22Rv1 (cell line): ENCODE data around the gene LRRC15.

Experiments used
- H3K27ac ChIP-seq: fragments of 450-650 bp; 2 replicates; pipeline ENCODE4 v1.5.1; 2017
- CTCF ChIP-seq: fragments of 450-650 bp; IDR thresholded peaks from 2 replicates; pipeline ENCODE4 v1.5.1; 2017; ENCODE audit warnings: mild to moderate bottlenecking
- ZFX ChIP-seq: fragments of 450-650 bp; IDR thresholded peaks from 2 replicates; pipeline ENCODE4 v1.6.1; 2017; ENCODE audit warnings: antibody characterized with exemption, borderline replicate concordance

Gene LRRC15

GRCh38 chr3:194369522-194370279, at the start of gene LRRC15:
TSS of gene LRRC15 (minus strand) at chr3:194369743. CDS start at chr3:194361043, 8,700 bp downstream.
- TF ChIP-seq ZFX = no peak
- no peak for TF ChIP-seq CTCF
- no peak within 1 kb of the TSS for H3K27ac ChIP-seq

GRCh38 chr3:194418671-194419070, 49.1 kb upstream of the LRRC15 start:
- no peak for TF ChIP-seq CTCF
- no peak for TF ChIP-seq ZFX
- no peak overlapping the region for H3K27ac ChIP-seq

DNA sequence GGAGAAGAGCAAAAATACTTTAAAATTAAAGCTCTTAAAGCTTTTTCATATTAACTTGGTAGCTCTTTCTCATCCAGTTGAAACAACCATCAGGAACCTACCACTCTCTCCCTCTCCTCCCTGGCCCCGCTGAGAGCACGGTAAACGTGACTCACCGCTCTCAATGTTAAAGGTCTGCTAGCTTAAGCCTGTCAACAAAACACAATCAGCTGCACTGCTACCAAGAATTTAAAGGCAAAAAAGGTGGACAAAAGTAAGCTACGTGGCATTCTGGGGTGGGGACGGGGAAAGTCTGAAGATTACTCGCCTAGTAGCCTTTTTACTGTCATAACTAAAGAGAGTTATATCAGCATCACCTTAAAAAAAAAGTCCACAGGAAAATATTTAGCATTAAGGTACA, 37.9 kb upstream of the LRRC15 start:
- no peak for TF ChIP-seq ZFX
- TF ChIP-seq CTCF = no peak

DNA sequence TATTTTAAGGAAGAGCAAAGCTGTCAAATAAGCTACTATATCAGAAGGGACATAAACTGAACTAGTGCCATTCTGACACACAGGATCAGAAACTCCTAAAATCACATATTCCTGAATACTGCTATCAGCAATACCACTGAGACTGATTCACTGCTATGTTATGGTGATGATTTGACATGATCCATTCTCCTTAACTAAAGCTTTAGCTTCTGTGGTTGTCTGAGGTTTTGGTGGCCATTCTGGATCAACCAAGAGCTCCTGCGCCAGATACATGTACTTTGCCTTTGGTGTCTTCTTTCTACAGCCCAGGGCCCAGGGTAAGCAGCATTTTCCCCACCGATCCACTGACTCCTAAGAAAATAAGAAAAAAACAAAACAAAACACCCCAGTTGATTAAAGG, 36.2 kb upstream of the LRRC15 start:
- TF ChIP-seq CTCF (no peak), ZFX (no peak)
- H3K27ac ChIP-seq = no peak overlapping the region

More for the DNA sequence above, 37.9 kb upstream of the LRRC15 start:
- H3K27ac ChIP-seq = no peak overlapping the region

- no peak overlapping the region for H3K27ac ChIP-seq
- TF ChIP-seq CTCF (peak; percentile 88), ZFX (no peak)
Measured at GRCh38 chr3:194404365-194405140, 35.0 kb upstream of the LRRC15 start.

GRCh38 chr3:194401868-194402329, 32.4 kb upstream of the LRRC15 start:
- no peak overlapping the region for H3K27ac ChIP-seq
- TF ChIP-seq CTCF (no peak), ZFX (no peak)

DNA sequence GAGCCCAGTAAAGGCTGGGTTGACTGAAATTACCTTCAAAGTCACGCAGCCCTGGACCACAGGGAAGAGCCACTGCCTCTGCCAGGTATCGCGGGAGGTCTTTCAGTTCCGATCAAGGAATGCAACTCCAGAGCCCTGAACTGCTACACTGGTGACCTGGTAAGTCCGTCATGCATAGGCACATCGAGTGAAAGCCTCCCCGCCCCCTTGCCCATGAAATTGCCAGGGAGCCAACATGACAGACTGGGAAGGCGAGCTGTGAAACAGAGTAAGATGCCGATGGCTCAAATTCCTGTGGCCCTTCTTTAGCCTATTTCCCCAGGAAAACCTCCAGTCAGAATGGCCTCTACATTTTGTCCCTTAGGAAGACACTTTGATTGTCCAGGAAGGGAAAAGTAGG, 31.8 kb upstream of the LRRC15 start:
- TF ChIP-seq CTCF (no peak), ZFX (no peak)
- H3K27ac ChIP-seq = no peak overlapping the region
